MG63 (cell line): ENCODE measurements around the gene TAC4. TPM values are rescaled to one million over a fixed set of nuclear protein-coding genes. Genes with fewer than 3 reads are reported as not detected.
"Not testable (repeated sequence)": the region's sequence is repeated elsewhere in the genome, so short reads cannot be mapped to it uniquely, and the experiment has no call there.

Source experiments
- DNase-seq: peaks from one replicate; pipeline ENCODE4 v3.0.0-alpha.2; 2020
- H3K27me3 ChIP-seq: fragments of 250-450 bp; sonication (Bioruptor Pico); 2 replicates; pipeline ENCODE4 v1.5.1; 2020; ENCODE audit warnings: mild to moderate bottlenecking, moderate library complexity
- H3K36me3 ChIP-seq: fragments of 250-450 bp; sonication (Bioruptor Pico); 2 replicates; pipeline ENCODE4 v1.5.1; 2020; ENCODE audit warnings: mild to moderate bottlenecking, moderate library complexity
- H3K4me3 ChIP-seq: fragments of 250-450 bp; sonication (Bioruptor Pico); 2 replicates; pipeline ENCODE4 v1.5.1; 2020; ENCODE audit warnings: mild to moderate bottlenecking, moderate library complexity
- H3K9me3 ChIP-seq: fragments of 250-450 bp; sonication (Bioruptor Pico); 2 replicates; pipeline ENCODE4 v1.5.1; 2020; ENCODE audit warnings: mild to moderate bottlenecking, moderate library complexity
- total RNA-seq: library from RNA; depleted of rRNA; stranded (reverse); fragments of >200 nt; shearing (Covaris generic); gene quantifications from 2 replicates; pipeline ENCODE4 v1.2.3, GENCODE V29; 2014; ENCODE audit warnings: low replicate concordance

TAC4 gene
- total RNA-seq, 1 experiment from 2014 or later = not detected

DNA sequence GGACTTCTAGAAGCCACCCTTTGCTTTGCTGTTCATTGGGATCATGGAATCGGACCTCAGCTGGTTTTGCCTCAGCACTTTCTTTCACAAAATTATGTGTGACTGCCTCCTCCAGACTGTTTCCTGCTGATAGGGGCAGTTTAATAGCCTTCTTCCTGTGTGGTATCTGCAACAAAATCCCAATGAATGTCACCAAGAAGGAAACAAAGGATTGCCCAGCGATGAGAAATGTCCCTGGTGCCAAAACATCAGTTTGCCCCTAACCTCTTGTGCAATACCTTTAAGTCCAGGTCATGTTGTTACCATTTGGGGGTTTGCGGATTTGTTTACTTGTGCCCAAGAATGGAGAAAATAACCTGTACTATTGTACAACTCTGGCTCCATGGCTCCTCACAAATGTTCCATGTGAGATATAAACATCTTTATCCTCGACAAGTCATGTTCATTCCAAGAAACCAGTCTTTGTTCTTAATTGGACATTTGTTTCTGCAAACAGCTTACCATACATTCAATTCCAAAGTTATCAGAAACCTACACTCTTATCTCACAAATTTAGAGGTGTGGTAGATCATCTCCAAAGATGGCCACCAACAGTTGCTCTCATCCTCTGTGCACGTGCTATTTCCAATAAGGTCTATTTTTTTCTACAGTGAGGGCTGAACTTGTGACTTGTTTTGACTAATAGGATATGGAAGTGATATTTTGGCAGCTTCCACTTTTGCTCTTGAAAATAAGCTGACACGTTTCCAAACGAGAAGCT, 14.8 kb downstream of the TAC4 start:
- Histone ChIP-seq H3K9me3 (no peaks in the 10 kb centered on the region; the same call in 1 of the 2 replicates), H3K36me3 (peaks cover 58% of the 10 kb centered on the region), H3K4me3 (no peak overlapping the region), H3K27me3 (no peaks in the 10 kb centered on the region)
- no peak for DNase-seq

DNA sequence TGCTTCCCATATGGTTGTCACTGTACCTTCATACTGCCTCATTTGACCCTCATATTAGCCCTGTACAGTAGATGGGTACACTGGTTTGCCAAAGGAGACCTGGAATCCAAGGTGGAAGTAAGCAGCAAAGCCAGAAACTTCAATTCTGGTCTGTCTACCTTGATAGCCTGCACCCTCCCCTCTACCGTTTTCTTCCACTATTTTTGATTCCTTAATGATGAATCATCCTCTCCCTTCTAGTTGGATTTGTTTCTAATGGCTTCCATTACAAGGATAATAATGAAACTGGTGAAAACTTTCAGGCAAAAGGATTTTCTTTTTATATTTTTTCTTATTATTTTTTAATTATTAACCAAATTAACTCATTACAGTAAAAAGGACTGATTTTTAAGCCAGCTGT, 17.3 kb downstream of the TAC4 start:
- Histone ChIP-seq H3K36me3 (peaks cover 80% of the 10 kb centered on the region), H3K4me3 (no peak overlapping the region), H3K27me3 (no peaks in the 10 kb centered on the region), H3K9me3 (no peaks in the 10 kb centered on the region; the same call in 1 of the 2 replicates)
- DNase-seq = no peak

DNA sequence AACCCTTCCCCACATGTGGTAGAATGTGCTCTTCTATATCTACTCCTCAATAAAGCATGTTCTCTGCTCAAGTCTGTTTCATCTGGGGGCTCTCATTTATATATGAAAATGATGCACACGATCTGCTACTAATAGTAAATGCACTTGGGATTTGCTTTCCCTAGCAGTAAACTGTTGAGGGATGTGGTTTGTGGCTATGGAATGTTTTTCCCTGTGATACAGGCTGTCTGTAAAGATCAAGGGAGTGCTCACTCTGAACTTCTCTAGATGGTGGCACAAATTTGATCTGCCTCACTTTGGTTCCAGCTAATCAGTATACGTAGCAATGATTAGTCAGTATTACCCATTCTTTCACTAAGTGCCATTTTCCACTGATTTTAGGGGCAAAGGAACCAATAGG, 18.8 kb downstream of the TAC4 start:
- H3K27me3 ChIP-seq = no peaks in the 10 kb centered on the region
- H3K4me3 ChIP-seq = no peak overlapping the region
- DNase-seq = no peak
- H3K9me3 ChIP-seq = no peaks in the 10 kb centered on the region
- peaks cover 90% of the 10 kb centered on the region for H3K36me3 ChIP-seq

- H3K4me3 ChIP-seq = not testable (repeated sequence)
- peaks cover 90% of the 10 kb centered on the region for H3K36me3 ChIP-seq
Measured at GRCh38 chr17:49828325-49828724, 19.5 kb downstream of the TAC4 start.

DNA sequence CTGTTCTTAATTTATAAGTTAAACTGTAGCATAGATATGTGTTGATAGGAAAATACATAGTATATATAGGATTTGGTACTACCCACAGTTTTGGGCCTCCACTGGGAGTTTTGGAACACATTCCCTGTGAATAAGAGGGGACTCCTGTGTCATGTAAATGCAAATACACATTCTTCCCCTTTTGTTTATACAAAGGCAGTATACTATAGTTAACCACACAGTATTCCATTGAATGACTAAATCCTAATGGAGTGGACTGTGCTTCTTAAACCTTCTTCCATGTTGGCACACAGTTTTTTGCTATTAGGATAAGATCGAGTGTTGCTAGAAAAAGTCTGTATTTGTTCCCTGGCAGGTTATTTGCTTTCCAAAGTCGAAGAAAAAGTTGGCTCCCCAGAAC, 22.2 kb downstream of the TAC4 start:
- Histone ChIP-seq H3K27me3 (no peaks in the 10 kb centered on the region), H3K9me3 (no peaks in the 10 kb centered on the region), H3K4me3 (no peak overlapping the region), H3K36me3 (peaks cover 92% of the 10 kb centered on the region)
- DNase-seq = no peak

More at GRCh38 chr17:49828325-49828724, 19.5 kb downstream of the TAC4 start:
- H3K27me3 ChIP-seq, H3K9me3 ChIP-seq: not testable (repeated sequence)
- peak; percentile 74 for DNase-seq

DNA sequence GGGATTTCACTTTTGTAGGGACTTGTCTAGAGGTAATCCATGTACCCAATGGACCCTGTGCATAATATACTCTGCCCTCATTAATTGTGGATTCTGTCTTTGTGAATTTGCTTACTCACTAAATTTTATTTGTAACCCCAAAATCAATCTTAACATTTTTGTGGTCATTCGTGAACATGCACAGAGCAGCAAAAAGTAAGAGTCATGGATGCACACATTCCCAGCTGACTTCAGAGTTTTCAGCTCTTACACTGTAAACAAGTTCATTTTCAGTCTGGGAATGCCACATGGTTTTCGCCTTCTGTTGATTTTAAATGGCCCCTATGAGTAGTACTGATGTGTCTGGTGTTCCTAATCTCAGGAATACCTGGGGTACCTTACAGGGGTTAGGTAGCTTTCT, 24.3 kb downstream of the TAC4 start:
- Histone ChIP-seq H3K4me3 (no peak overlapping the region), H3K9me3 (no peaks in the 10 kb centered on the region), H3K27me3 (no peaks in the 10 kb centered on the region), H3K36me3 (peaks cover 81% of the 10 kb centered on the region)
- no peak for DNase-seq

DNA sequence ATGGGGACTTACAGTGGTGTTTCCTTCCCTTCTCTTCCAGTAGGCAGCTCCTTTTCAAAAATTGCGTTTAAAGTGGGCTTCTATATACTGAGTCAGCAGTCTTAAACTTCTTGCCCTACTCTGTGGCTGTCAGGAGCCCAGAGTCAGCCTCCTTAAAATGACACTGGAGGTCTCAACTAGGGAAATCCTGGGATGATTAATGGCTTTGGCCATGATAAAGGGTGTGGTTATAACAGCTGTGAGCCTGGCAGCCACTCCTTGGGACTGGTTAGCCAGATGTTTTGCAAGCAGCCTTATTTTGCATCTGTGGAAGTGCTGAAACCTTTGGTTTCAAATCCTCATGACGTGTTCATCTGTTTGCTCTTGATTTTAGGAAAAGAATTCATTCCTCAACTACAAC, 25.0 kb downstream of the TAC4 start:
- H3K4me3 ChIP-seq = no peak overlapping the region
- H3K36me3 ChIP-seq = peaks cover 81% of the 10 kb centered on the region
- DNase-seq = peak; percentile 43
- no peaks in the 10 kb centered on the region for H3K27me3 ChIP-seq
- no peaks in the 10 kb centered on the region for H3K9me3 ChIP-seq

DNA sequence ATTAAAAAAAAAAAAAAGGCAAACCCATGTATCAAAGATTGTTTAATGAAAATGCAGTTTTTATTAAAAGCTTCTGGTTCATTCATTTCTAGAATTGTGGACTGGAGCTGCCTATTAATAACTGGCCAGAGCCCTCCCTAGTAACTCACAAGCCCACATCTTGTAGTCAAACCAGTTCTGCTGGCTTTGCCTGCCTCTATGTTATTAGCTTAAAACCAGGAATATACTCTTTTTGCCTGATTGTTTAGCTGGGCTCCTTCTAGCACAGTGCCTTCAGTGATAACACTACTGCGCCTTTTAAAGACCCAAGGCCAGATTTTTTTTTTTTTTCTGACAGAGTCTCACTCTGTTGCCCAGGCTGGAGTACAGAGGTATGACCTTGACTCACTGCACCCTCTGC, 26.0 kb downstream of the TAC4 start:
- Histone ChIP-seq H3K27me3 (no peaks in the 10 kb centered on the region), H3K9me3 (no peaks in the 10 kb centered on the region), H3K36me3 (peaks cover 81% of the 10 kb centered on the region), H3K4me3 (no peak overlapping the region)
- DNase-seq = no peak

DNA sequence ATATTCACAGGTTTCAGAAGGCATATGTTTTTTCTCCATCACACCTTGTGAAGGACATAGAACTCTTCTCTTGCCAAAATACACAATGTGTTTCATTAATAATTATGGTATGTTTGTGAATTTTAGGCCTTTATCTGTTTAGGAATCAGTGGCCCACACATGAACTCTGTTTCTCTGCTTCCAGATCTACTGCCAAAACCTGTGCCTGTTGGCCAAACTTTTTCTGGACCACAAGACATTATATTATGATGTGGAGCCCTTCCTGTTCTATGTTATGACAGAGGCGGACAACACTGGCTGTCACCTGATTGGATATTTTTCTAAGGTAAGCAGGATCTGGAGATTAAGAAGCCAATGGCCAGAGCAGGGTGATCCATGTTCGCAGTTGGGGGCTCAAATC, 26.4 kb downstream of the TAC4 start:
- H3K27me3 ChIP-seq = no peaks in the 10 kb centered on the region
- DNase-seq = no peak
- no peak overlapping the region for H3K4me3 ChIP-seq
- peaks cover 78% of the 10 kb centered on the region for H3K36me3 ChIP-seq
- no peaks in the 10 kb centered on the region for H3K9me3 ChIP-seq

DNA sequence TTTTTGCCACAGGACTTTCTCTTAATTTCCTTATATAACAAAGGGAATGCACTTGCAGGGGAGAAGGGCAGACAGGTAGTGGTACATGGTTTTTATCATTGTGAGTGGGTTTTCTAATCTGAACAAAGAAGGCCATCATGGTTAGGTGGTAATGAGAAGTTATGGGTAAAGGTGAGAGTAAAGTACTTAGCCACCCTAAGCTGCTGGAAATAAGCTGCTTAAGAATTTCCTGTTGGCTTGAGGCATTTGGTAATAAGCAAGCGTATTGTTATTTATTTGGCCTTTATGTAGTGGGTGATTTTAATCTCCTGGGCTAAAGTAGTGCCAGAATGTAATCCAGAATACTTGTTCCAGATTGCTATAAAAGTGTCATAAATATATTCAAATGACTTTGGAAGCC, 27.1 kb downstream of the TAC4 start:
- no peak for DNase-seq
- Histone ChIP-seq H3K36me3 (peaks cover 74% of the 10 kb centered on the region), H3K9me3 (no peaks in the 10 kb centered on the region), H3K4me3 (no peak overlapping the region), H3K27me3 (no peaks in the 10 kb centered on the region)

GRCh38 chr17:49819651-49820050, 28.2 kb downstream of the TAC4 start:
- H3K27me3 ChIP-seq = no peaks in the 10 kb centered on the region
- H3K36me3 ChIP-seq = peaks cover 74% of the 10 kb centered on the region
- no peak for DNase-seq
- H3K4me3 ChIP-seq = no peak overlapping the region
- no peaks in the 10 kb centered on the region for H3K9me3 ChIP-seq

GRCh38 chr17:49819138-49819537, 28.7 kb downstream of the TAC4 start:
- no peak for DNase-seq
- Histone ChIP-seq H3K27me3 (no peaks in the 10 kb centered on the region), H3K9me3 (no peaks in the 10 kb centered on the region), H3K36me3 (peaks cover 70% of the 10 kb centered on the region), H3K4me3 (no peak overlapping the region)

GRCh38 chr17:49817993-49818392, 29.9 kb downstream of the TAC4 start:
- H3K4me3 ChIP-seq = no peak overlapping the region
- DNase-seq = no peak
- H3K9me3 ChIP-seq = no peaks in the 10 kb centered on the region
- peaks cover 65% of the 10 kb centered on the region for H3K36me3 ChIP-seq
- no peaks in the 10 kb centered on the region for H3K27me3 ChIP-seq

GRCh38 chr17:49815761-49816281, 32.0 kb downstream of the TAC4 start:
- H3K36me3 ChIP-seq = peaks cover 60% of the 10 kb centered on the region
- no peak for DNase-seq
- no peaks in the 10 kb centered on the region for H3K27me3 ChIP-seq
- no peaks in the 10 kb centered on the region for H3K9me3 ChIP-seq
- no peak overlapping the region for H3K4me3 ChIP-seq

DNA sequence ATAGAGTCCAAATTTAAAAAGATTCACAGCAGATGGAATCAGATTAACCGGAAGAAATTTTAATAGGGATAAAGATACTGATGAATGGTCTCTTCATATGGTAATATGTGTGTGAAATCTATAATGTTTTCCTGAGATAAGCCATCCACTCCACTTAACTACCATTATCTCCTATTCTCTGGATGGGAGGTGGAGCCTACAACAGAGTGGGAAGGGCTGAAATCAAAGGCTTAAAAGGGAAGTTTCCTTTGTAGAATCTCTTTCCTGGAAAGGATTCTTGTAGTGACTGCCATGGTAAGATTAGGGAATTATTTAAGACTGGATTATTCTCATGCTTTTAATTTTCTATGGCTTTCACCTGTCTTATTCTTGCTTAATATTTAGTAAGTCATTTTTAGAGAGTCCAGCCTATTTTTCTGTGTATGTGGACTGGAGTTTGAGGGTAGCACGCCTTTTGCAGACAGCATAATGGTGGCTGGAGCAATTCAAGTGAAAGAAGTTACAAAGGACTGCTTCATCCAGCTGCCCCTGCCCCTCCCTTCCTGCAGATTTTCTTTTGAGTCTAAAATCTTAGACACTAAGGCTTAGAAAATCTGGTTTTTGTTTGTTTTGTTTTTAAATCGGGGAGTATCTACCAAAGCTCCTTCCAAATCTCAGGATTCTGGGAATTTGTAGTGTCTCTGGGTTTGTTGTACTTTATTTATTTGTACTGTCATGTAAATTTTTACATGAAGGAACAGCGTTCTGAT, 32.9 kb downstream of the TAC4 start:
- Histone ChIP-seq H3K27me3 (no peaks in the 10 kb centered on the region), H3K36me3 (peaks cover 65% of the 10 kb centered on the region), H3K9me3 (no peaks in the 10 kb centered on the region), H3K4me3 (no peak overlapping the region)
- no peak for DNase-seq

DNA sequence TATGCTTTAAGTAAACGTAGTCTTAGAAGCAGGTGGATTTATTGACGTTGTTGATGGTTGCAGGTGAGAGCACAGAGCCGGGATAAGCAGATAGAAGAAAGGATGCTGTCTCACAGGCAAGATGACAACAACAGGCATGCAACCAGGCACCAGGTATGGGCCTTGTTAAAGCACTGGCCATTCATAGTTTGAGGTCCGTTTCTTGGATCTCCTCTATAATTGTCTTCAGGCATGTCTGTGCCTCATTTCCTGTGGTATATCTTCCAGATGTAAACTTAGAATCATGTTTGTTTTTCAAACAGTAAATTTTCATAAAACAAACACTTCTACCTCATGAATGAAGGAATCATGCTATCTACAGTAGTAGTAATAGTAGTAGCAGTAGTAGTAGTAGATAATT, 38.8 kb downstream of the TAC4 start:
- no peak for DNase-seq
- Histone ChIP-seq H3K27me3 (no peaks in the 10 kb centered on the region), H3K9me3 (no peaks in the 10 kb centered on the region), H3K4me3 (no peak overlapping the region), H3K36me3 (peaks cover 80% of the 10 kb centered on the region)

- Histone ChIP-seq H3K4me3 (no peak overlapping the region), H3K27me3 (no peaks in the 10 kb centered on the region), H3K9me3 (no peaks in the 10 kb centered on the region), H3K36me3 (peaks cover 81% of the 10 kb centered on the region)
- DNase-seq = no peak
Measured at GRCh38 chr17:49798738-49799137, 49.1 kb downstream of the TAC4 start.

GRCh38 chr17:49798182-49798581, 49.7 kb downstream of the TAC4 start:
- Histone ChIP-seq H3K36me3 (peaks cover 85% of the 10 kb centered on the region), H3K9me3 (no peaks in the 10 kb centered on the region), H3K27me3 (no peaks in the 10 kb centered on the region), H3K4me3 (no peak overlapping the region)
- DNase-seq = peak; percentile 23
